SK-N-SH (cell line): Measurements from ENCODE around the gene RHOXF1.
"Not testable (repeated sequence)": the region's sequence is repeated elsewhere in the genome, so short reads cannot be mapped to it uniquely, and the experiment has no call there.

Experiments used
- CTCF ChIP-seq: fragments of 200-600 bp; sonication (generic); IDR thresholded peaks from 2 replicates; pipeline ENCODE4 v1.6.1; 2017; ENCODE audit warnings: antibody characterized with exemption, mild to moderate bottlenecking, moderate library complexity
- EZH2phosphoT487 ChIP-seq: fragments of 200-600 bp; sonication (generic); IDR thresholded peaks from 2 replicates; pipeline ENCODE4 v1.6.1; 2017; ENCODE audit warnings: low read depth, mixed run types, mild to moderate bottlenecking, antibody characterized with exemption, moderate library complexity, borderline replicate concordance
- FOXM1 ChIP-seq: IDR thresholded peaks from 2 replicates; pipeline ENCODE4 v1.4.0; 2012; ENCODE audit warnings: low read depth, mild to moderate bottlenecking
- GABPA ChIP-seq: IDR thresholded peaks from 2 replicates; pipeline ENCODE4 v1.4.0; 2012; ENCODE audit warnings: low read depth, mild to moderate bottlenecking
- MAX ChIP-seq: IDR thresholded peaks from 2 replicates; pipeline ENCODE4 v1.4.0; 2012; ENCODE audit warnings: low read depth
- NFIC ChIP-seq: IDR thresholded peaks from 2 replicates; pipeline ENCODE4 v1.4.0; 2012; ENCODE audit warnings: borderline replicate concordance
- POLR2AphosphoS5 ChIP-seq: IDR thresholded peaks from 2 replicates; pipeline ENCODE4 v1.6.1; 2012; ENCODE audit warnings: low read depth, low read length
- RAD21 ChIP-seq: IDR thresholded peaks from 2 replicates; pipeline ENCODE4 v1.6.1; 2012; ENCODE audit warnings: mild to moderate bottlenecking, low read length
- REST ChIP-seq: IDR thresholded peaks from 2 replicates; pipeline ENCODE4 v1.6.1; 2012; ENCODE audit warnings: mild to moderate bottlenecking, low read depth, low read length, moderate library complexity
- SMC3 ChIP-seq: IDR thresholded peaks from 2 replicates; pipeline ENCODE4 v1.6.1; 2012; ENCODE audit warnings: low read depth, low read length, improper control_type of control experiment
- YY1 ChIP-seq: IDR thresholded peaks from 2 replicates; pipeline ENCODE4 v1.4.0; 2012; ENCODE audit warnings: low read depth, mild to moderate bottlenecking

- not testable (repeated sequence) for TF ChIP-seq CTCF, SMC3, POLR2AphosphoS5, EZH2phosphoT487, MAX, RAD21, NFIC, YY1, FOXM1, REST, GABPA
Measured at GRCh38 chrX:120077590-120077989, 38.1 kb downstream of the RHOXF1 start, which contains the start of gene RHOXF2B.
